CD4-positive, alpha-beta T cell treated with Interleukin-15 for 4 hours (primary cell): Measurements from ENCODE around the gene LY6G6D.

Source experiments
- DNase-seq: peaks from one replicate; pipeline ENCODE4 v3.0.0-alpha.2; 2020; ENCODE audit warnings: low spot score

The LY6G6D gene

GRCh38 chr6:31736768-31737314 lies 21.7 kb downstream of the LY6G6D start:
- DNase-seq: no peak

DNA sequence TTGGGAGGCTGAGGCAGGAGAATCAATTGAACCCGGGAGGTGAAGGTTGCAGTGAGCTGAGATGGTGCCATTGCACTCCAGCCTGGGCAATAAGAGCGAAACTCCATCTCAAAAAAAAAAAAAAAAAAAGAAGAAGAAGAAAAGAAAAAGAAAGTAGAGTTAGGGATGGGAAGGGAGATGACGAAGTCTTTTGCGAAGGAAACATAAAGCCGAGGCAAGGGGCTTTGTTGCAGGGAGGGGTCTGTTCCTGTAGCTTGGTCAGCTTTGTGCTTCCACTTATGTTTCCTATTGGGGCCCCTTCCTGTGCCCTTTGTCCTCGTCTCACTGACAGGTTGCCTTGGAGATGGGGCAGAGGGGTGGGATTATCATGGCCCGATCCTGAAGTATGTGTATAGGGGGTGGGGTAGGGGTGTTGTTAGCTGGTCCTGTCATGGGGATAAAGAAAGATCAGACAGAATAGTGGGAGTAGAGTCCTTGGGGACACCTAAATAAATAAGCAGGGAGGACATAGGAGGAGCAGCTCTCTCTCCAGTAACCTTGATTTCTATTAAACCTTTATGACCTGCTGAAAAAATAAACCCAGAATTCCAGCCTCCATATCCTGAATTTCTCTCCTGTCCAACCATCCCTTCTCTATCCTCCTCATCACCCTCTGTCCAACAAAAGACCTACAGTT lies 22.3 kb downstream of the LY6G6D start:
- DNase-seq: no peak

DNA sequence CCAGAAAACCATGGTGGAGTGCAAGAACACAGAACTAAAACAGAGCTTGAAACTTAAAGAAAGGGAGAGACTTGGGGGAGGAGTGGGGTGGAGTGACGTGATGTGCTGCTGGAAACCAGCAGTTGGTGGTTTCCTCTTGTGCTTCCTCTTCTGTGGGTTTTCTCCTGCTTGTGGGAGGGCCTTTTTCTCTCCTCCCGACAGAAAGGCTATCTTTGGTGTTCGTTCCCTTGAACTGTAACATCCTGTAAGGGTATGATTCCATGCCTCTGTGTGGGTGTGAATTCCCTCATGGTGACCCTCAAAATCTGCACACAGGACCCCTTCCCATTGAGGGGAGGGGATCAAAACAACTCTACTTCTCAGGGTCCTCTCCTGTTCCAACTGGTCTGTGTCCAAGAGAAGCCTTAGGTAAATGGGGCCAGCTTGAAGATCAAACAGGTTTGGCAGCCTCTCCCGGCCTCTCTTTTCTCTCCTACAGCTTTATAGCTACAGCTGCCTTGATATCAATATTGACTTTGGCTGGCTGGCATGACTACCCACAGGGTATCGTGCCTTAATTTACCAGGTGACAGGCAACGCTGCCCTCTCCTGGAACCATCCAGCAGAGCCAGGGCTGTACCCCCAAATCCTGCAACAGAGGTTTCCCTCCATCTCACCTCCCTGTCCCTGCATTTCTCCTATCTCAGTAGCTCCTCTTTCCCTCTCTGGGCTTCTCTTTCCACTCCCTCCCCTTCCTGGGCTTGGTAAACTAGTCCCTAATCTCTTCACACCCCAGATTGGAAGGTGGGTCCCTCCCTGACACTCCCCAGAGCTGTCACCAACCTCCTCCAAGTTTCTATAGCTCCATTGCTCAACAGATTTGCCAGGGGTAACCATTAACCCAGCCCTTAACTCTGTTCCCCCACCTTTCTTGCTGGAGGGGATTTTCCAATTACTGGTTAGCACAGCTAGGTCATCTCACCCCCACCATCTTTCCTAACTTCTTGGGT lies 23.1 kb downstream of the LY6G6D start:
- DNase-seq: peak; percentile 66

GRCh38 chr6:31739639-31740396 lies 24.7 kb downstream of the LY6G6D start, which contains the start of gene MSH5:
Gene MSH5 (plus strand): TSS chr6:31740005. CDS start chr6:31740467, 462 bp downstream.
- DNase-seq: peak; percentile 96

- DNase-seq: no peak
These were observed 25.5 kb downstream of the LY6G6D start for GRCh38 chr6:31740397-31741223.

- DNase-seq: no peak
These were observed 26.7 kb downstream of the LY6G6D start for GRCh38 chr6:31741815-31742214.

DNA sequence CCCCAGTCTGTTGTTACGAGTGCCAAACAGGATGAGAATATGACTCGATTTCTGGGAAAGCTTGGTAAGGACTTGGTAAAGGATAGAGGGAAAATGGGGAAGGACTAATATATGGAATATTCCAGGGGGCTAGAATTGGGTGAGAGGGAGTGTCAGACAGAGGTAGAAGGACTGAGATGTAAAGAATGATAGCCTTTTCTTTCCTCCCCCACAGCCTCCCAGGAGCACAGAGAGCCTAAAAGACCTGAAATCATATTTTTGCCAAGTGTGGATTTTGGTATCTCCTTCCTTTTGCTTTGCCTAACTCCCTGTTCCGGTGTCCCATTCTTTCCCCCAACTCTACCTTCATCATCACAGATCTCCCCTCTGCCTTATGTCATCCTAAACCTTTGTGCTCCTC lies 27.7 kb downstream of the LY6G6D start:
- DNase-seq: no peak

GRCh38 chr6:31744422-31744821 lies 29.3 kb downstream of the LY6G6D start:
- no peak for DNase-seq

DNA sequence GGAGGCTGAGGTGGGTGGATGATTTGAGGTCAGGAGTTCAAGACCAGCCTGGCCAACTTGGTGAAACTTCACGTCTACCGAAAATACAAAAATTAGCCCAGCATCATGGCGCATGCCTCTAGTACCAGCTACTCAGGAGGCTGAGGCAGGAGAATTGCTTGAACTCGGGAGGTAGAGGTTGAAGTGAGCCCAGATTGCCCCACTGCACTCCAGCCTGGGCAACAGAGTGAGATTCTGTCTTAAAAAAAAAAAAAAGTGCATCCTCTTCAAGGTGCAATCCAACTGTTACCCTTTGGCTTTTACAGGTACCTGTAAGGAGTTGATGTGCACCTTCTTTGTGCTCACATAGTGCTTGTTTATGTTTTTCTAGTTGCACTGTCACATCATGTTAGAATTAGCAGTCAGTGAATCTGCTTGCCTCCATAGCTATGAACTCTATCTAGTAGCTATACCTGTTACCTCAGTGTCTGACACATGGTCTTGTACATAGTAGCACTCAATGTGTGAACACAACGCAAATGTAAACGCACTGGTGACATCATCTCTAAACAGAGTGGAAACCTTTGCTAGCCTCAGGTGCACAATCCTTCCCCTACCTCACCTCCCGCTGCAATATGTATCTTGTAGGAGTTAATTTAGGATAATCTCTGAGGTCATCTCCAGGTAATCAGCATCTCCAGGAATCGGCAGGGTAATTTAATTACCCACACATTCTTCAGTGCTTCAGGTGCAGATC lies 34.3 kb downstream of the LY6G6D start:
- DNase-seq: no peak

DNA sequence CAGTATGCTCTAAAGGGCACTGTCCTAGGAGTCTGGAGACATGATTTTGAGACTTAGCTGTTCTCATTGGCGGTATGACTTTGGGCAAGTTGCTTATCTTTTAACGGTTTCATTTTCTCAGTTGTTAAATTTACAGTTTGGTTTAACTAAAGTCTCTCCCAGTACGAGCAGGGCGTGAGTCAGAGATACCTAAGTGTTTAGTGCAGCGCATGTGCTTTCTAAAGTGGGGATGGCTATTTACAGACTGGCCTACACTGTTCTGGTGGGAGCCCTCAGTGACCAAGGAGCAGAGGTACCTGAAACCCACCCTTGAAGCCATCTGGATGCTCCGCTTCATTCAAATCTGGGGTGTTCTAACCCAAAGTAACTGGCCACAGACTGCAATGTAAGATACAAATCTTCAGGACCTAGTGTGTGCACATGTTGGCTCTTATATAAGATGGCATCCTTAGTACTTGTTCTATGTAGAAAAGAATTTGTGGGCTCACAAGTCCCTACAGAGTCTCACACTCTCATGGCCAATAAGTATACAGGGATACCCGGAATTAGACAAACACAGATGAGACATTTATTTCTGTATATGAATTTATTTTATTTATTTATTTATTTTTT lies 35.4 kb downstream of the LY6G6D start:
- no peak for DNase-seq

GRCh38 chr6:31752739-31753319 lies 37.7 kb downstream of the LY6G6D start:
- no peak for DNase-seq

DNA sequence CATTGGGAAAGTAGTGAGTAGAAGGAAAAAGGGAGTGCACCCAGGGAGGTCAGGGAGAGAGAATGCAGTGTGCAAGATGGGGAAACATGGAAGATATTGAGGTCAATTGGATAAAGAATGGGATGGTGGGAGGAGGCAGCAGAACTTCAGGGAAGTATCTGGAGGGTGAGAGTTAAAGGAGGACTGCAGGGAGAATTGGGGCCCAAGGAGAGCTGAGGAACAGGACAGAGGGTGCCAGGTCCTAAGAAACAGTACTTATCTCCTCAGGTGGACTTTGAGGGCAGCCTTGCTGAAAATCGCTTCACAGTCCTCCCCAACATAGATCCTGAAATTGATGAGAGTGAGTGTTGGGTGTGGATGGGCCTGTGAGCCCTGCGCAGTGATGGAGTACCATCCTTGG lies 43.1 kb downstream of the LY6G6D start:
- DNase-seq: no peak

DNA sequence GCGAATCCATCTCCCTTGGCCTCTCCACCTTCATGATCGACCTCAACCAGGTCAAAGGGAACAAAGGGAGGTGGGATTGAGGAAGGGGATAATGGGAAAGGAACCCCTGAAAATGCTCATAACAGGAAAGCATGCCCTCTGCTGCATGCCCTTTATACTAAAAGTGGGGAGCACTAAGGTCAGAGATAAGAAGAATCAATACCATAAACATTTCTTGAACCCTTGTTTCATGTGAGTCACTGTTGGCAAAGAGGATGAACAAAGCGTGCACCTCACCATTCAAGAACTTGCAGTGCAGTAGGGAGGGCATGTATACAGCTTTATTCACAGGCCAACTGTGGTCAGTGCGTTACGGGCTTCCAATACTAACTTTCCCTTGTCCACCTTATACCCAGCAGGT lies 45.6 kb downstream of the LY6G6D start:
- no peak for DNase-seq

GRCh38 chr6:31761343-31761742 lies 46.2 kb downstream of the LY6G6D start:
- DNase-seq: no peak

- no peak for DNase-seq
These were observed 47.2 kb downstream of the LY6G6D start, which contains the start of gene SAPCD1 for GRCh38 chr6:31762356-31762755. Gene SAPCD1 (plus strand): TSS chr6:31762656. CDS start chr6:31763055, 399 bp downstream.

DNA sequence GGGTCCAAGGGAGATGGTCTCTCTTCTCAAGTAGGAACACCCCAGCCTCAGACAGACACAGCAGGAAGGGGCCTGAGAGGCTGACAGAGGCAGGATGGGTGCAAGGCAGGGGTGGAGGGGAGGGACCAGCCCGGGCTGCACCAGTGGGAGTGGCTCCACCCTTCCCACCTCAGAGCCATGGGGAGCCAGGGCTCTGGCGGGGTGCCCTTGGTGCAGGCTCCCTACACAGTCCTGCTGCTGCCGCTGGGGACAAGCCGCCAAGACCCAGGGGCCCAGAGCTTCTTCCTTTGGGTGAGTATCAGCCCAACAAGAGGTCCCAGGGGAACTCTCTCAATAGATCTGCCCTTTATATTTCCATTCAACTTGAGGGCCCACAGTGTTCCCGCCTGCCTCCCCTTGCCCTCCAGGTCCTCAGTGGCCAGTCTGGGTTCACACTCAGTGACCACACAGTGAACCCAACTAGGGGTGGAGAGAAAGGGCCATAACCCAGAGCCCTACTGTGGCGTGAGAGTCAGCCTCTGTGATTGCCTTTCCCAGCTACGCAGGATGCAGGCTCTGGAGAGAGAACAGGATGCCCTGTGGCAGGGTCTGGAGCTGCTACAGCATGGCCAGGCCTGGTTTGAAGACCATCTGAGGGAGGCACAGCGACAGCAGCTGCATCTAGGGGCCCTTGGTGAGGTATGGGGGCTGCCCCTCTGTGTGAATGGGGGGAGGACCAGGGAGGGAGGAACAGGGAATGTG lies 47.9 kb downstream of the LY6G6D start:
- DNase-seq: no peak

GRCh38 chr6:31763619-31763940 lies 48.4 kb downstream of the LY6G6D start:
- DNase-seq: no peak

DNA sequence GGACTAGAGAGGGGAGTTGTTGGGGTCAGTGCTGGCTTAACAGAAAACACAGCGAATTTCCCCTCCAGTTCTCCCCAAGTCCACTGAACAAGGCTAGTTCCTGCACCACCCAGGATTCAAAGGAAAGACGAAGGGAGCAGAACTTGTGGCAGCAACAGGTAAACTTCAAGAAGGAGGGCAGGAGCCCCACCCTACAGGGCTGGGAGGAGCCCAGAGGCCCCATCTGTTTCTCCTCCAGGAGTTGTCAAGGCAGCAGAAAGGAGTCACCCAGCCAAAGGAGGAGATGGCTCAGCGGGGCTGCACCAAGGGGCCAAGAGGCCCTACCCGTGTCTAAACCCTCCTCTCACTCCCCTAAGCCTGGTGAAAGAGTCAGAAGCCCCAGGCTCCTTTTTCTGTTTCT lies 49.0 kb downstream of the LY6G6D start:
- DNase-seq: no peak

- no peak for DNase-seq
These were observed 50.4 kb downstream of the LY6G6D start for GRCh38 chr6:31765559-31765909.
